Mucosa of stomach (tissue), 1 donor: ENCODE results near the gene C1RL.

ENCODE experiments used
- H3K27me3 ChIP-seq: one replicate; pipeline ENCODE4 v1.7.0; 2013; ENCODE audit warnings: mild to moderate bottlenecking, low read length; ENCODE audit not compliant: control insufficient read depth, insufficient read depth
- H3K36me3 ChIP-seq: one replicate; pipeline ENCODE4 v1.7.0; 2013; ENCODE audit warnings: low read length; ENCODE audit not compliant: control insufficient read depth, insufficient read depth
- H3K4me1 ChIP-seq: one replicate; pipeline ENCODE4 v1.7.0; 2013; ENCODE audit warnings: mild to moderate bottlenecking, low read length; ENCODE audit not compliant: control insufficient read depth, insufficient read depth
- H3K4me3 ChIP-seq: one replicate; pipeline ENCODE4 v1.7.0; 2013; ENCODE audit warnings: low read length
- H3K9ac ChIP-seq: one replicate; pipeline ENCODE4 v1.7.0; 2013; ENCODE audit warnings: mild to moderate bottlenecking, low read length, moderate library complexity
- H3K9me3 ChIP-seq: one replicate; pipeline ENCODE4 v1.7.0; 2013; ENCODE audit warnings: mild to moderate bottlenecking, low read length, moderate library complexity; ENCODE audit not compliant: control insufficient read depth
- donor health status: Pancreatic carcinoma.

Gene C1RL

DNA sequence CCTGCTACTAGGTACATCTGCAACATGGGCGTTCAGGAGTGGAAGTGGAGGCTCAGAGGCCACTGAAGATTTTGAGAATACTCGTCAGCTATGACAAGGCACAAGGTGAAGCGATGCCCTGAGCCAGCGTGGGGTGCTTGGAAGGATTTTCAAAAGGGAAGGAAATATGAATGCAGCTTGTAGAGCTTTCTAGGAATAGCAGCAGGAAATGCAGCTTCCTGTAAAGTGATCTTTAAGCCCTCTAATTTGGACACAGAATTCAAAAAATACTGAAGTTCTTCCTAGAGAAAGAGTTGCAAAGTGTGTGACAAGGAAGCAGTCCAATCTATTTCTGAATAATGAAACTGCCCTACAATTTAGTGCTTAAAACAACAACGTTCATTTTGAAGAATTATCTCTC is 61.7 kb downstream of the C1RL start:
- no peaks in the 10 kb centered on the region for H3K9me3 ChIP-seq
- no peaks in the 10 kb centered on the region for H3K36me3 ChIP-seq
- H3K4me3 ChIP-seq: no peak overlapping the region
- no peak overlapping the region for H3K9ac ChIP-seq
- no peaks in the 10 kb centered on the region for H3K4me1 ChIP-seq
- H3K27me3 ChIP-seq: peaks cover 3% of the 10 kb centered on the region

DNA sequence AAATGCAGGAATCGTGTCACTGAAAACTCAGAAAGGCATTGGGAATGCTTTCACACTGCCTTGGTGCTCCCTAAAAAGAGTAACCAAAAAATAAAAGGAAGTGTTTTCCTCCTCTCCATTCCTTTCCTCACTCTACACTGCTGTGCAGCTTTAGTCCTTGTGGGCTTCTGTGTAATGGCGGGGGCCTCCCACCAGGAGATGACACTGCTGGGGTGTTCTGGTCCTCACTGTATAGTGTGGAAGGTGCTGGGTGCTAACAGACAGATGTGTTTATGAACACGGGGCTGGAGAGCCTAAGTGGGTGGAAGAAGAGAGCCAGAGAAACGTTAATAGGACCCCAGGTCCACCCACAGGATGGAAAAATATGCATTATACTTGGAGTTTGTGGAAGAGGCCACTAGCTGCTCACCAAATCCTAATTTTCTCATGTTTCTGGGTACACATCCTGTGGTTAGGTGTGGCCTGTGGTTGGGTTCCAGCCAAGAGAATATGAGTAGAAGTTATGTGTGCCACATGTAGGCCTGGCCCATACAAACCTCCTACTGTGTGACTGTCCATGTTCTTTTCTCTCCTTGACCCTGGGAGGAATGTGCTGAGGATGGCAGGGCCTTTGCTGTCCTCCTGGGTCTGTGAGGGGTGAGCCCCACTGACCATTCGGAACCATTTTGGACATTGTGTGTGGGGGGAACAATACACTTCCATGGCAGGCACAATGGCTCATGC is 62.5 kb downstream of the C1RL start:
- H3K36me3 ChIP-seq: no peaks in the 10 kb centered on the region
- H3K4me3 ChIP-seq: no peak overlapping the region
- no peaks in the 10 kb centered on the region for H3K4me1 ChIP-seq
- H3K9me3 ChIP-seq: no peaks in the 10 kb centered on the region
- H3K9ac ChIP-seq: no peak overlapping the region
- H3K27me3 ChIP-seq: peaks cover 3% of the 10 kb centered on the region

DNA sequence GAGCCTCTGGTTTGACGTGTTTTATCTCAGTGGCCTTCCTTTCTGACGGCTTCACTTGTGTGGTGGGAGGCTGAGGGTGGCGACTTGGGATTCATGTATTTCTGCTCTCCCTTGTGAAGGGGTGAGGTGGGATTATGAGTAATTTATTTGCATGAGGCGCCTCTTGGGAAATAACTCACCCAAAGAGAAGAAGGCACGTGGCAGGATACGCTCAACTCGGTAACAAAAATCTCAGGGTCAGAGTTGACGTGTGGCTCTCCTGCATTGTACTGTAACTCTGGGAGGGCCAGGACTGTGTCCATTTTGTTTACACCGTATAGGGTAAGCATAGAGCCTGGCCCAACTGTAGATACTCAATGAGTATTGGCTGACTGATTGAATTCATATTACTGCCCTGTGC is 63.1 kb downstream of the C1RL start:
- no peaks in the 10 kb centered on the region for H3K36me3 ChIP-seq
- H3K9me3 ChIP-seq: no peaks in the 10 kb centered on the region
- H3K9ac ChIP-seq: no peak overlapping the region
- no peak overlapping the region for H3K4me3 ChIP-seq
- no peaks in the 10 kb centered on the region for H3K4me1 ChIP-seq
- H3K27me3 ChIP-seq: peaks cover 3% of the 10 kb centered on the region
